Iris pigment epithelial cell (primary cell): ENCODE measurements around the gene AP2A2.

ENCODE experiments used
- DNase-seq: peaks from one replicate; pipeline ENCODE4 v3.0.0-alpha.2; 2011; ENCODE audit warnings: low read depth

AP2A2 gene

GRCh38 chr11:1015826-1016545 is 90.3 kb downstream of the AP2A2 start:
- DNase-seq: no peak

GRCh38 chr11:1016610-1017126 is 91.0 kb downstream of the AP2A2 start:
- peak; percentile 5 for DNase-seq

- peak; percentile 9 for DNase-seq
Observed at GRCh38 chr11:1017269-1018005, 91.8 kb downstream of the AP2A2 start.

DNA sequence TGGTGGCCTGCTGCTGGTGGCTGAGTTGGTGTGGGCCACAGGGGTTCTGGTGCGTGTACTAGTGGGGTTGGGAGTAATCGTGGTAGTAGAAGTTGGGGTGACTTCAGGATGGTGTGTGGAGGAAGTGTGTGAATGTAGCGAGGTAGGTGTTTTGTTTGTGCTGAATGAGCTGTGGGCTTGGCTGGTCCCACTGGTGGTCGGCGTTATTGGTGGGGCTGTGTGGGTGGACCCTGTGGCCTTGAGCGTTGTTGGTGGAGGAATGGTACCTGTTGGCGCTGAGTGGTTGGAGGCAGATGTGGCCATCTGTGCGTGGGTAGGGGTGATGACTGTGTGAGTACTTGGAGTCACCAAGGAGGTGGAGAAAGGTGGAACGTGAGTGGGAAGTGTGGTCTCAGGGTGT is 92.4 kb downstream of the AP2A2 start:
- DNase-seq: no peak

DNA sequence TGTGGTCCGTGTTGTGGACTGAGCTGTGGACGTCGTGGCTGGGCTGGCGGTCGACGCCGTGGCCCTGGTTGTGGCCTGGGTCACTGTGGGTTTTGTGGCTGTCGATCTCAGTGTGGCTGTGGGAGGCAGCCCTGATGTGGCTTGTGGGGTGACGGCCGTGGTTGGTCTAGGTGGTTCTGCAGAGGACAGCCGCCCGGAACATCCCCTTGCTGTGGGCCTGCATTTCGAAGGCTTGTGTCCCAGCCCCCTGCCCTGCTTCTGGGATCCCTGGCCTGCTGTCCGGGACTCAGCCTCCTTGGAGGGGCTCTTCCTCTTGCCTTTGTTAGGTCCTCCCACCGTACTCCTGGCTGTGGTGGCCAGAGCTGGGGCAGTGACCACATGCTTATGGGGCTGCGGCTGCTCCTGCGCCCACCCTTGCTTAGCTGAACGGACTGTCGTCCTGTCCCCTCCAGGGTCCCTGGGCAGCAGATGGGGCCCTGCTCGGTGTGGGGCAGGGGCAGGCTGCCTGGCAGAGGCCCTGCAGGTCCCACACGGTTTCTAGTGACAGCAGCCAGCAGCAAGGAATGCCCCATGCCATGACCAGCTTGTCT is 93.7 kb downstream of the AP2A2 start:
- no peak for DNase-seq

- DNase-seq: no peak
Observed at GRCh38 chr11:1020211-1020905, 94.7 kb downstream of the AP2A2 start.

GRCh38 chr11:1022411-1022810 is 96.7 kb downstream of the AP2A2 start:
- DNase-seq: no peak

GRCh38 chr11:1022908-1023810 is 97.5 kb downstream of the AP2A2 start:
- no peak for DNase-seq

DNA sequence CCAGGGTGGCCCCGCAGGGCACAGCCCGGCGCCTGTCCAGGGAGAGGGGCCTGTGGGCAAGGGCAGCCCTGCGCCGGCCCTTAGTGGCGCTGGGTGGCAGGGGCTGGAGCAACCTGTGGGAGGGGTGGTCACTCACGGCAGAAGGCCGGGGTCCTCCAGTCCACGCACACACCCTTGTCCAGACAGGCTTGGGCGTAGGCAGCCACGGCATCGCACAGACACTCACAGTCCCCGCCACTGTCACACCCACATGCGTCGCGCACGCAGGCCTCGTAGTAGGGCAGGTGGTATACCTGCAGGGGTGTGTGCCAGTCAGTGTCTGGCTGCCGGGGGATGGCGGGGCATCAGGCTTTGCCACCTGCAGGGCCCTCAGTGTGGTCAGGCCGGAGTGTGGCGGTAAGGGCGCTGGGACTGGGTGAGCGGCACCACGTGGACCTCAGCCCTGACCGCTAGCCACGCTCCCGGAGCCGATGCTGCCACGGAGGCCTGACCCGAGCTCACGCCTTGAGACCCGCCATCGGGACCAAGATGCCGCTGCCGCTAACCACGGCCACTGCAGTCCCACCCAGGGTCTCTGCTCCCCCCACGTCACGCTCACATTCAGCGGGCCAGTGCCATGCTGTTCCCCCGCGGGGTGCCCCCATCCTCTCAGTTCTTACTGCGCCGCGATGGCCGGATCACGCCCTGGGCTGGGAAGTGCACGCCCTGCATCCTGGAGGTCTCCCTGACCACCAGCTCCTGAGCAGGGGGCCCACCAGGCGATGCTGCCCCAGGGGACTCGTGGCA is 98.3 kb downstream of the AP2A2 start:
- no peak for DNase-seq

- DNase-seq: no peak
Observed at GRCh38 chr11:1024597-1025409, 99.1 kb downstream of the AP2A2 start.

GRCh38 chr11:1025410-1026162 is 99.9 kb downstream of the AP2A2 start:
- DNase-seq: no peak

GRCh38 chr11:1026163-1026450 is 100.4 kb downstream of the AP2A2 start:
- no peak for DNase-seq

DNA sequence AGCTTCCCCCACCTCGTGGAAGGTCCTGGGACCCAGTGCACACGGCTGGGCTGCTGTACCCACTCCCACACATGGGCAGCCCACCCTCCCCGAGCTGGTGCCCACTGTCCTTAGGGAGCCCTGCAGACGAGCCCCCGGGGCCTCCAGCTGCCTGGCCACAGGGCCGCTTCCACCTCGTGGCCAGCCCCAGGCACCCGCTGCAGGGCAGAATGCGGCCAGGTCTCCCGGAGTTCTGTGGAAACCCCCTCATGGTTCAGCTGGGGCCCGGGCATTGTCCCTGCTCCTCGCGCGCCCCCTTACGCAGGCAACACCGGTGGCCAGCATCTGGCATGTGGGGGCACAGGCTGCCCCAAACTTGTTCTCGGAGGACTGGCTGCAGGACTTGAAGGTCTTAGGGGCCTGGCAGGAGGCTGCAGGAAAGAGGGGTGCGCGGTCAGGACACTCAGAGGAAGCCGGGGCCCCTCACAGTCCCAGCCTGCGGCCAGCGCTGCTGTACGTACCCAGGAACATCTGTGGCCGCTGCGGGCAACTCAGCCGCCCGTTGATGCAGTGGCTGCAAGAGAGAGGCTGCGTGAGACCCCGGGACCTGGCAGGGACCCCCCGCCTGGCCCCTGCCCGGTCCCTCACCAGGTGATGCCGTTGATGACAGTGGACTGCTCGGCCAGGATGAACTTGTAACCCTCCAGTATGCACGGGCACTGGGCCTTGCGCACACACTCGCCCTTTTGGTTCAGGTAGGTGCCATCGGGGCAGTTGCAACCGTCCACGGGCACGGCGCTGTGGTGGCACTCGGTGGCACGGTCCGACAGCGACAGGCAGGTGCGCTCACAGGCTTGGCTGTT is 101.2 kb downstream of the AP2A2 start:
- DNase-seq: no peak

DNA sequence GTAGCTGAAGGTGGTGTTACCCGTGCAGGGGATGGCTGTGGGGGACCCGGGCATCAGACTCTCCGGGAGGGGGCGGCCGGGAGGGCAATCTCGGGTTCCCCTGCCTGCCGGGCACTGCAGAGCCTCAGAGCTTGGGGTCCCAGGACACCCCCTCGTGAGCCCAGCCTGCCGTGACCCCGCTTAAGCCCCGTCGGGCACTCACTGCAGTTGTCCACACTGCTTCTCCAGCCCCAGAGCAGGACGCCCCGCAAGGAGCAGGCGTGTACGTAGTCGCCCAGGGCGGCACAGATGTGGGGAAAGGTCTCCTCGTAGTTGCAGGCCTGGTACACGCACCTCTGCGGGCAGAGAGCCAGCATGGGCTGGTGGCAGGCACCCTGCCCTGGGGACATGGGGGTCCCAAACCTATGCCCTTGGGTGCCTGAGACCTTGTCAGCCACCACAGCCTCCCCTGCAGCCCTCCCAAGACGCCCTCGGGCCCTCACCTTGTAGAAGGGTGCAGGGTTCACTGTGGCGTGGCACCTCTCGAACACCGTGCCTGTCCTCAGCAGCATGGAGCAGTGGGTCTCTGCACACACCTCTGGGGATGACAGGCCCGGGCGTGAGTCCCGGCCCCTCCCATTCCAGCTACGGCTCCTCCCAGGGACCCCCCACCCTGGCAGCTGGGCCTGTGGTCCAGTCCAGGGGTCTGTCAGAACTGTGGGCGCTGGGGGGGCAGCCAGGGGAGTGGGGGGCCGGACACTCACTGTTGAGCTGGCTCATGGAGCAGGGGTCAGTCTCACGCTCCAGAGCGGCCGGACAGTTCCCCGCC is 102.0 kb downstream of the AP2A2 start:
- no peak for DNase-seq

- no peak for DNase-seq
Observed at GRCh38 chr11:1028291-1028540, 102.5 kb downstream of the AP2A2 start.

GRCh38 chr11:1028616-1029015 is 102.9 kb downstream of the AP2A2 start:
- no peak for DNase-seq

- no peak for DNase-seq
Observed at GRCh38 chr11:1029051-1029450, 103.4 kb downstream of the AP2A2 start.

GRCh38 chr11:1029654-1030053 is 104.0 kb downstream of the AP2A2 start:
- no peak for DNase-seq
